CD1c-positive myeloid dendritic cell (primary cell): ENCODE data around the gene FAM200A.
A peak's percentile ranks its signal among the peaks of the same experiment; 100 is the strongest.
"Not testable (repeated sequence)": the region's sequence is repeated elsewhere in the genome, so short reads cannot be mapped to it uniquely, and the experiment has no call there.

ENCODE experiments used
- DNase-seq: peaks from one replicate; pipeline ENCODE4 v3.0.0-alpha.2; 2016; ENCODE audit errors: extremely low spot score

The FAM200A gene

DNA sequence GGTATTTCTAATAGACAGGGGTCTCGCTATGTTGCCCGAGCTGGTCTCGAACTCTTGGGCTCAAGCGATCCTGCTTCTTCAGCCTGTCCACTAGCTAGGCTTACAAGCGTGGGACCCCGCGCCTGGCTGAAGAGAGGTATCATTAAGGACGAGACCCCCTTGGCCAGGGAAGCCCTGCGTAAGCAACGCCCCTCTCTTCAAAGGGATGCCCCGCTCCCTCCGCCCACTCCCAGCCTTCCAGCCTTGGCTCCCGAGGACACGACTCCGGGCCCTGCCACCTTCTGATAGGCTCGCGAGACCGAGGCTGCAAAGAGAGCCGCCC, 47.7 kb downstream of the FAM200A start:
- DNase-seq = no peak

GRCh38 chr7:99501236-99501635, 50.7 kb downstream of the FAM200A start:
- DNase-seq = not testable (repeated sequence)

GRCh38 chr7:99500637-99501009, 51.3 kb downstream of the FAM200A start:
- DNase-seq = no peak

- peak; percentile 94 for DNase-seq
Measured at GRCh38 chr7:99499721-99500636, 51.9 kb downstream of the FAM200A start, which contains the start of gene ZNF394. Gene ZNF394, minus strand, starts transcription at chr7:99500281. Its CDS starts 188 bp downstream, at chr7:99500093.

DNA sequence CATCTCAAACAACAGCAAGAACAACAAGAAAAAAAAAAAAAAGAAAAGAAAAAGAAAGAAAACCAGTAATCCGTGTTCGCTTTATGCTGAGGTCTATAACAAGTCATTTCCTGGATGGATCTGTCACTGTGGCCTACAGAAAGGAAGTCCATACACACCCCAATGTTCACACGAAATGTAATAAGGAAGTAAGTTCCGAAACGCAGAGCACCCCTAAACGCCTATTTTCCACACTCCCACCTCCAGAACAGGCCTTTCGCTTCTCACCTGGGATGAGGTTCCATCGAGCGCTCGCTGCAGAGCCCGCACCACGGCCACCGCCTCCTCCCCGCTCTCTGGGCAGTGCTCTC, 52.6 kb downstream of the FAM200A start:
- DNase-seq = peak; percentile 72

- DNase-seq = no peak
Measured at GRCh38 chr7:99498546-99498944, 53.4 kb downstream of the FAM200A start.

DNA sequence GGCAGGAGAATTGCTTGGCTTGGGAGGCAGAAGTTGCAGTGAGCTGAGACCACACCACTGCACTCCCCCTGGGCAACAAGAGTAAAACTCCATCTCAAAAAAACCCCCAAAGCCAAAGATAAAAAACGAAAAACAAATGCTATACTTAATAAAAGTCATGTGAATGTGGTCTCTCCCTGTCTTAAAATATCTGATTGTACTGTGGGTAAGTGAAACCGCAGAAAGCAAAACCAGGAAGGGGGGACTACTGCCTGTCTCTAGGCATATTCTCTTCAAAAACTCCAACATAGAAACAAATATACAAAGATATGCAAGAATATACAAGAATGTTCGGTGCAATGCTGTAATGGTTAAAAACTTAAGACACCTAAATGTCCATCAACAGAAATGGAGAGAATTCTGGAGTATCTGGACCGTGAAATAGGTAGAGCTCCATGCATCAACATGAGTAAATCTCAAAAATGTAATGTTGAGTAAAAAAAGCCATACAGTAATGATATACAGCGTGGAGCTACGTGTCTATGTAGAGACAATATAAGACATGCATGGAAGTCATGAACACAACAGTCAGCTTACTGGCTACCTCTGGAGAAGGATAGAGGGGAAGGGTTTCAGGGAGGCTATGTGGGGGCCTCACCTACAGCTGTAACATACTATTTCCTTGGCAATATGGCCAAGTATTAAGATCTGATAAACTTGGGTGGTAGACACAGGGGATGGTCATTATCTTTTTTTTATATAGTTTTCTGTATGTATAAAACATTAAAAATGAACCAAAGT, 54.0 kb downstream of the FAM200A start:
- DNase-seq = no peak
